HG03066 (cell line): ENCODE data around the gene PRMT1.
"Not testable (repeated sequence)": the region's sequence is repeated elsewhere in the genome, so short reads cannot be mapped to it uniquely, and the experiment has no call there.

Source experiments
- ATAC-seq: cut with Tn5 transposase; IDR thresholded peaks from one replicate; pipeline ENCODE4 v1.9.1; 2021; ENCODE audit warnings: low read depth; ENCODE audit not compliant: unreplicated experiment

Gene PRMT1

GRCh38 chr19:49716154-49716553, 39.1 kb downstream of the PRMT1 start:
- ATAC-seq: no peak

DNA sequence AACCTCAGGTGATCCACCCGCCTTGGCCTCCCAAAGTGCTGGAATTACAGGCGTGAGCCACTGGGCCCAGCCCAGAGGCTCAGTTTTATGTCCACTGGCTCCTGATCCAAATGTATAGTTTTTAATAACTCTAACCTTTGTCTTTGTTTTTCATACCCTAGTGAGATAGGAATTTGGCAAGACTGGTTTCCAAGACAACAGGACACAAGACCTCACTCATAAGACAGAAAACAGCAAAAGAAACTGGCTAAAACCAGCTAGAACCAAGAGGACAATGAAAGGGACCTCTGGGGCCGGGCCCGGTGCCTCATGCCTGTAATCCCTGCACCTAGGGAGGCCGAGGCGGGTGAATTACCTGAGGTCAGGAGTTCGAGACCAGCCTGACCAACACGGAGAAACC, 41.4 kb downstream of the PRMT1 start:
- ATAC-seq: no peak

DNA sequence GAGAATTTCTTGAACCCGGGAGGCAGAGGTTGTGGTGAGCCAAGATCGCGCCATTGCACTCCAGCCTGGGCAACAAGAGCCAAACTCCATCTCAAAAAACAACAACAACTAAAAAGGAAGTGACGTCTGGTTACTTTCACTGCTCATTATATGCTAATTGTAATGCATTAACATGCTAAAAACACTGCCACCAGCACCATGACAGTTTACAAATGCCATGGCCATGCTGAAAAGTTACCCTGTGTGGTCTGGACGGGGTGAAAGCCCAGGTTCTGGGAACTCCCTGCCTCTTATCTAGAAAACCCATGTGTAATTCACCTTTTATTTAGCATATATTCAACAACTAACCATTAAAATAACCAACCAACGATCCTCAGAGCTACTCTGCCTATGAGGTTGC, 41.9 kb downstream of the PRMT1 start:
- ATAC-seq: no peak

- not testable (repeated sequence) for ATAC-seq
Observed at GRCh38 chr19:49719420-49719819, 42.3 kb downstream of the PRMT1 start.

GRCh38 chr19:49727217-49728030, 50.4 kb downstream of the PRMT1 start:
- ATAC-seq: no peak

DNA sequence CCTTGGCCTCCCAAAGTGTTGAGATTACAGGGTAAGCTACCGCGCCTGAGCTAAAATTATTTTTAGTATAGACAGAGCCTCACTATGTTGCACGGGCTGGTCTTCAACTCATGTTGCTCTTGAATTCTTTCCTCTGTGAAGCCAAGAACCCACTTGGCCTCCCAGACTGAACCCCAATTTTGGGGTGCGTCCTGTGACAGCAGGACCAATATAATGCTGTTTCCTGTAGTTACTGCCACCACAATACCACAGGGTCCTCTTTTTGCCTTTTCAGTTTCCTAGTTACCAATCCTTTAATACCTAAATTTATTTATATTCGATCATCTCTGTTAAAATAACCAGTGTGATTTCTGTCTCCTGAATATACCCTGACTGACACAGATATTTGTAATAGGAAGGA, 53.1 kb downstream of the PRMT1 start:
- ATAC-seq: no peak
